Neural progenitor cell (in vitro differentiated cells): Measurements from ENCODE around the gene RIPPLY3.

Source experiments
- CTCF ChIP-seq: fragments of 200-600 bp; sonication (generic); IDR thresholded peaks from 2 replicates; pipeline ENCODE4 v1.5.1; 2017; ENCODE audit warnings: antibody characterized with exemption, mild to moderate bottlenecking
- EZH2 ChIP-seq: fragments of 200-600 bp; sonication (generic); IDR thresholded peaks from 2 replicates; pipeline ENCODE4 v1.6.1; 2017; ENCODE audit warnings: antibody characterized with exemption, mild to moderate bottlenecking, moderate library complexity
- EZH2phosphoT487 ChIP-seq: fragments of 200-600 bp; sonication (generic); IDR thresholded peaks from 2 replicates; pipeline ENCODE4 v1.6.1; 2017; ENCODE audit warnings: antibody characterized with exemption

DNA sequence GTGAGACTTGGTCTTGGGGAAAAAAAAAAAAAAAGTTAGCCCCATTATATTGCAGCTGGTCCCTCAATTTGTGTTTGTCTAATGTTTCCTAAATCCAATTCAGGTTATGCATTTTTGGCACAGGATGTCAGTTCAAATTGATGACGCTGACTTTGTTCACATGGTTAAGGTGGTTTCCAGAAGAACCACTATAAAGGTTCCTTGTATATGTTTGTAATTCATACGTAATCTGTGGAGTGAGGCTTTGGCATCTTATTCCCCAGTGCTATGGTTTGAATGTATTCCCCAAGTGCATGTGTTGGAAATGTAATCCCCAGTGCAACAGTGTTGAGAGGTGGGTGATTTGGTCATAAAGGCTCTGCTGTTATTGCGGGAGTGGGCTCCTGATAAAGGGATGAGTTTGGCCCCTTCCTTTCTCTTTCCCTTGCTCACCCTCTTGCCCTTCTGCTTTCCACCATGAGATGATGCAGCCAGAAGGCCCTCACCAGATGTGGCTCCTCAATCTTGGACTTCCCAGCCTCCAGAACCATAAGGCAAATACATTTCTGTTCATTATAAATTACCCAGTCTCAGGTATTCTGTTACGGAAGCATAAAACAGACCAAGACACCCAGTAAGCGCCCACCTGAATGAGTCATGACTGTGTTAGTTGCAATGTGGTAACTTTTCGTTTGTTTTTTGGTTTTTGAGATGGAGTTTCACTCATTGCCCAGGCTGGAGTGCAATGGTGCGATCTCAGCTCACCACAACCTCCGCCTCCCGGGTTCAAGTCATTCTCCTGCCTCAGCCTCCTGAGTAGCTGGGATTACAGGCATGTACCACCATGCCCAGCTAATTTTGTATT is 20.5 kb upstream of the RIPPLY3 start:
- no peak for TF ChIP-seq CTCF
- no peak for TF ChIP-seq EZH2phosphoT487
- no peak for TF ChIP-seq EZH2
